CD14-positive monocyte (primary cell): ENCODE data around the gene TRIM65. TPM values are rescaled to one million over a fixed set of nuclear protein-coding genes. Genes with fewer than 3 reads are reported as not detected.

Experiments
- DNase-seq, 3 donors: peaks; one replicate each; pipeline ENCODE4 v3.0.0-alpha.2; 2011 to 2022
- H2AFZ ChIP-seq: 2 replicates; pipeline ENCODE4 v1.6.0; 2012; ENCODE audit warnings: mild to moderate bottlenecking, low read depth, low read length, inconsistent platforms; ENCODE audit not compliant: insufficient read depth, poor library complexity, severe bottlenecking
- H3K27ac ChIP-seq, 2 donors: 1 replicate in 1 of 2; 2 replicates in 1 of 2; pipeline ENCODE4 v1.5.1; 2012 to 2013; ENCODE audit warnings: low read length in 2 of 2, control low read depth in 1 of 2, inconsistent platforms in 1 of 2, low read depth in 1 of 2, mild to moderate bottlenecking in 1 of 2
- H3K27me3 ChIP-seq, 2 donors: one replicate each; pipeline versions ENCODE4 v1.6.0 to v1.6.1; 2011 to 2013; ENCODE audit warnings: low read length in 2 of 2; ENCODE audit not compliant: control insufficient read depth in 2 of 2, insufficient read depth in 2 of 2
- H3K36me3 ChIP-seq, 2 donors: replicated peaks in 1 of 2; 1 replicate in 1 of 2; 2 replicates in 1 of 2; pipeline versions ENCODE4 v1.5.1 to v1.6.1; 2012 to 2013; ENCODE audit warnings: low read length in 2 of 2, control low read depth in 1 of 2, inconsistent platforms in 1 of 2, mild to moderate bottlenecking in 1 of 2; ENCODE audit not compliant: insufficient read depth in 2 of 2, control insufficient read depth in 1 of 2
- H3K4me1 ChIP-seq, 2 donors: 1 replicate in 1 of 2; 2 replicates in 1 of 2; pipeline versions ENCODE4 v1.5.1 to v1.6.1; 2012 to 2013; ENCODE audit warnings: low read length in 2 of 2, control low read depth in 1 of 2, inconsistent platforms in 1 of 2, mild to moderate bottlenecking in 1 of 2, moderate library complexity in 1 of 2; ENCODE audit not compliant: insufficient read depth in 2 of 2, control insufficient read depth in 1 of 2
- H3K4me2 ChIP-seq: replicated peaks from 2 replicates; pipeline ENCODE3; 2012; ENCODE audit warnings: low read length, moderate library complexity, mild to moderate bottlenecking; ENCODE audit not compliant: poor library complexity, severe bottlenecking; ENCODE audit errors: extremely low read depth
- H3K4me3 ChIP-seq, 3 experiments: fragments of 200-600 bp in 1 of 3; sonication (generic) in 1 of 3; replicated peaks in 1 of 3; 1 replicate in 2 of 3; 2 replicates in 1 of 3; pipeline ENCODE4 v1.5.1; 2011 to 2013; ENCODE audit warnings: low read length in 3 of 3, mild to moderate bottlenecking in 3 of 3, control low read depth in 2 of 3, low read depth in 2 of 3, inconsistent platforms in 1 of 3, moderate library complexity in 1 of 3
- H3K79me2 ChIP-seq: 2 replicates; pipeline ENCODE4 v1.6.0; 2012; ENCODE audit warnings: mild to moderate bottlenecking, control low read depth, inconsistent platforms, low read length, moderate library complexity; ENCODE audit not compliant: insufficient read depth
- H3K9ac ChIP-seq: 2 replicates; pipeline ENCODE4 v1.6.0; 2017; ENCODE audit warnings: low read length, mild to moderate bottlenecking; ENCODE audit not compliant: insufficient read depth, poor library complexity, severe bottlenecking
- H3K9me3 ChIP-seq, 2 donors: replicated peaks in 1 of 2; 1 replicate in 1 of 2; 2 replicates in 1 of 2; pipeline versions ENCODE4 v1.5.1 to v1.6.1; 2012 to 2013; ENCODE audit warnings: low read length in 2 of 2, control low read depth in 1 of 2; ENCODE audit not compliant: control insufficient read depth in 1 of 2, insufficient read depth in 1 of 2
- H4K20me1 ChIP-seq: 2 replicates; pipeline ENCODE4 v1.6.0; 2012; ENCODE audit warnings: mild to moderate bottlenecking, low read length, control low read depth, moderate library complexity; ENCODE audit not compliant: insufficient read depth
- H3K27ac Mint-ChIP-seq, 7 donors: one replicate each; pipeline ENCODE4 v1.8.0; 2020; ENCODE audit warnings: mild to moderate bottlenecking in 7 of 7, mixed read lengths in 7 of 7, moderate library complexity in 6 of 7, inconsistent platforms in 2 of 7
- H3K27me3 Mint-ChIP-seq, 3 donors: one replicate each; pipeline ENCODE4 v1.8.0; 2021 to 2022; ENCODE audit warnings: low read depth in 3 of 3, mild to moderate bottlenecking in 3 of 3, mixed read lengths in 3 of 3, moderate library complexity in 3 of 3, inconsistent platforms in 1 of 3
- H3K36me3 Mint-ChIP-seq, 2 donors: one replicate each; pipeline ENCODE4 v1.8.0; 2020; ENCODE audit warnings: mixed read lengths in 2 of 2, inconsistent platforms in 1 of 2, mild to moderate bottlenecking in 1 of 2
- H3K4me1 Mint-ChIP-seq: one replicate; pipeline ENCODE4 v1.8.0; 2020; ENCODE audit warnings: mild to moderate bottlenecking, mixed read lengths
- H3K4me3 Mint-ChIP-seq, 2 donors: one replicate each; pipeline ENCODE4 v1.8.0; 2020; ENCODE audit warnings: mild to moderate bottlenecking in 2 of 2, mixed read lengths in 2 of 2, moderate library complexity in 1 of 2
- H3K9me3 Mint-ChIP-seq, 7 donors: one replicate each; pipeline ENCODE4 v1.8.0; 2020 to 2022; ENCODE audit warnings: mixed read lengths in 7 of 7, mild to moderate bottlenecking in 6 of 7, moderate library complexity in 6 of 7, inconsistent platforms in 2 of 7
- WGBS: methylation state at CpG from one replicate; pipeline ENCODE4 v1.1.5; 2013; ENCODE audit warnings: missing lambda C conversion rate; ENCODE audit not compliant: insufficient coverage; 5-methylcytosine and 5-hydroxymethylcytosine counted together
- intact Hi-C, 2 donors: fragments of 100-400 bp; cut with micrococcal nuclease; formaldehyde crosslinking; loops; one replicate each; pipeline versions ENCODE4 v1.15.0 to v1.15.1; 2023
- polyA plus RNA-seq, 3 donors: library from polyadenylated mRNA; depleted of rRNA in 1 of 3; unstranded in 2 of 3; stranded (reverse) in 1 of 3; fragments of 300-500 nt in 2 of 3; fragments of >200 nt in 1 of 3; fragmentation: Illumina TruSeq in 2 of 3; gene quantifications; 1 replicate in 2 of 3; 2 replicates in 1 of 3; pipeline ENCODE4 v1.2.3, GENCODE V29; 2012 to 2021
- TF ChIP-seq, protein P1 (sequence below): fragments of 200-600 bp; IDR thresholded peaks from one replicate; pipeline ENCODE4 v1.8.0; 2022; ENCODE audit warnings: antibody characterized with exemption, mild to moderate bottlenecking

TRIM65 gene
- polyA plus RNA-seq, 3 donors, result 5.6 to 10.4 (median 5.9) TPM

DNA sequence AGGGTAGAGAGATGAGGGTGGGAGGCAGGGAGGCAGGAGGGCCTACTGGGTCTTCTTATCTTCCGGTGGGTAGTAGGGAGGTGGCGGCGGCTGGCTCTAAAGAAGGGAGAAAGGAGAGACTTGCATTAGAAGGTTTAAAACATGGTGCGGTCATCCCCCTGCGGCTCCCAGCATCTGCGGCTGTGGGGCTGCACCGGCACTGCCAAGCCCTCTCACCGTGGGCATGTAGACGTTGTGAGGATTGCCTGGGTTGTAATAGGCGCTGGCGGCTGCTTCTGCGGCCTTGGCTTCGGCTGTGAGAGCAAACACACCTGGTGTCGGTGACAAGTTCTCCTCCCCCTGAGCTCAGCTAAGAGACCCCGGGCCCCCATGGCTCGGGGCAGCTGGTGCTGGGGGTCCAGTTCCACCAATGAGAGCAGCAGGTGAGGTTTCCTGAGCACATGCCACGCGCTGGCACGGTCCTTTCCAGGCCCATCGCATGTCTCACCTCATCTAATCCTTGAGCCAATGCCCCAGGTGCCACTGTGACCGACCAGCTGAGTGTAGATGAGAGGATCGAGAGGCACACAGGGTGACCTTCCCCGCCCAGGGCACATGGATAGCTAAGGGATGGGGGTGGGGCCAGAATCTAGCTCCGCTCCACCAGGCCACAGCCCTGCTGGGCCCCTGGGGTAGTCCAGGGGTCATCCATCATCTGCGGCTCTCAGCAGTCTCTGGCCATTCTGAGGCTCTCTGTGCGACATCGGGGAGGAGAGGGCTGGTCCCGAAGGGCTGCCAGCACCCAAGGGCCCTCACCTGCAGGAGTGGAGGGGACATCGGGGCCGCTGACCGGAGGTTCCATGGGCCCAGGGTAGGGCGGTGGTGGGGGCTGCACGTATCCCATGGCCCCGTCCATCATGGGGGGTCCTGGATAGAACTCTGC is 49.8 kb downstream of the TRIM65 start:
- Histone ChIP-seq H3K9me3 (no peaks in the 10 kb centered on the region), H3K4me1 (peaks cover 33 to 52% of the 10 kb centered on the region in 2 donors), H3K27me3 (no peaks in the 10 kb centered on the region), H3K4me3 (no peak overlapping the region), H3K9ac (no peak overlapping the region), H2AFZ (no peak overlapping the region), H3K4me2 (no peak overlapping the region), H3K36me3 (peaks cover 62 to 70% of the 10 kb centered on the region in 2 donors), H3K79me2 (peaks cover 37% of the 10 kb centered on the region), H4K20me1 (peaks cover 77% of the 10 kb centered on the region), H3K27ac (peak overlapping the region; percentile 87)
- WGBS, result 96% methylated on average over 30 of the region's 34 CpGs
- no peaks in the 10 kb centered on the region for H3K9me3 Mint-ChIP-seq
- TF ChIP-seq, protein P1, sequence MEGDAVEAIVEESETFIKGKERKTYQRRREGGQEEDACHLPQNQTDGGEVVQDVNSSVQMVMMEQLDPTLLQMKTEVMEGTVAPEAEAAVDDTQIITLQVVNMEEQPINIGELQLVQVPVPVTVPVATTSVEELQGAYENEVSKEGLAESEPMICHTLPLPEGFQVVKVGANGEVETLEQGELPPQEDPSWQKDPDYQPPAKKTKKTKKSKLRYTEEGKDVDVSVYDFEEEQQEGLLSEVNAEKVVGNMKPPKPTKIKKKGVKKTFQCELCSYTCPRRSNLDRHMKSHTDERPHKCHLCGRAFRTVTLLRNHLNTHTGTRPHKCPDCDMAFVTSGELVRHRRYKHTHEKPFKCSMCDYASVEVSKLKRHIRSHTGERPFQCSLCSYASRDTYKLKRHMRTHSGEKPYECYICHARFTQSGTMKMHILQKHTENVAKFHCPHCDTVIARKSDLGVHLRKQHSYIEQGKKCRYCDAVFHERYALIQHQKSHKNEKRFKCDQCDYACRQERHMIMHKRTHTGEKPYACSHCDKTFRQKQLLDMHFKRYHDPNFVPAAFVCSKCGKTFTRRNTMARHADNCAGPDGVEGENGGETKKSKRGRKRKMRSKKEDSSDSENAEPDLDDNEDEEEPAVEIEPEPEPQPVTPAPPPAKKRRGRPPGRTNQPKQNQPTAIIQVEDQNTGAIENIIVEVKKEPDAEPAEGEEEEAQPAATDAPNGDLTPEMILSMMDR, result no peak
- H3K4me3 Mint-ChIP-seq, result no peak overlapping the region
- peaks cover 60 to 70% of the 10 kb centered on the region in 2 donors for H3K36me3 Mint-ChIP-seq
- intact Hi-C loops, result loop anchor here (5.0 to 10.0 kb wide), 2 partner anchors 70 to 182 kb away; partner anchors contain the start of genes RECQL5 (in 1 of the 2) and SAP30BP (in 1 of the 2)
- no peak for DNase-seq
- H3K27me3 Mint-ChIP-seq, result no peaks in the 10 kb centered on the region
- peak overlapping the region in 4 of 7 donors; percentile 36 to 91 (median 72) for H3K27ac Mint-ChIP-seq
- peaks cover 23% of the 10 kb centered on the region for H3K4me1 Mint-ChIP-seq

DNA sequence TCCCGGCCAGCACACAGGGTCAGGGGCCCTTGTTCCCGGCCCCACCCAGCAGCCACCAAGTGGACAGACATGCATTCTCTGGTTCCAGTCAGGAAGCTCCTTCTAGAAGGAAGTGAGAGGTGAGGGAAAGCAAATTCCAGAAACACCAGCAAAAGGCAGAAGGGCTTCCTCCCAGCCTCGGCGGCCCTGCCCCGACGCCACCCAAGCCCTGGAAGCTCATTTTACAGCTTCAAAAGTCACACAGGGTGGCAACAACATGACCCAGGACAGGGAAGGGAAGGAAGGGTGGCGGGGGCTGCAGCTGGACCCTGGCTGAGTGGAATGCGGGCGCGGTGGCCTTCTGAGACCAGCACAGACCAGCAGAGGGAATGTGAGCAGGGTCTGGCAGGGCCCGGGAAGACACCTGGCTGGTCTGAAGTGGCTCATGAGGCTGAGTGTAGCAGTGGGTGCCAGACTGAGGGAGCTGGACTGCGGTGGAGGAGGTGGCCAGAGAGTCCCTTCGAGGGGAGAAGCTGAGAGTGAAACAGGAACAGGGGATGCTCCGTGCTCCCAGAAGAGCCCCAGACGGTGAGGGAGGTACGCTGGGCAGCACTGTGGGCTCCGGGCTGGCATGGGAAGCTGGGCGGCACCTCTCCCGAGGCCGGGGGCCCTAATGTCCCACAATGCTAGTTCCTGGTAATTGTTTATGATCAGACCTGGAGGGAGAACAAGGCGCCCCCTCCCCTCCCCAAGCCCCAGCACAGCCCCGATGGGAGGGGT is 50.6 kb downstream of the TRIM65 start:
- peak overlapping the region; percentile 5 for H3K4me2 ChIP-seq
- H2AFZ ChIP-seq, result no peak overlapping the region
- no peaks in the 10 kb centered on the region for H3K9me3 Mint-ChIP-seq
- no peaks in the 10 kb centered on the region for H3K9me3 ChIP-seq
- H3K27me3 ChIP-seq, result no peaks in the 10 kb centered on the region
- H3K4me3 Mint-ChIP-seq, result peak overlapping the region in 1 of 2 donors; percentile 37
- H3K4me1 Mint-ChIP-seq, result peaks cover 23% of the 10 kb centered on the region
- H3K27ac Mint-ChIP-seq, result peak overlapping the region; percentile 69 to 91 (median 88)
- peaks cover 33% of the 10 kb centered on the region for H3K79me2 ChIP-seq
- TF ChIP-seq, protein P1, result no peak
- no peaks in the 10 kb centered on the region for H3K27me3 Mint-ChIP-seq
- H3K36me3 Mint-ChIP-seq, result peaks cover 55 to 68% of the 10 kb centered on the region in 2 donors
- intact Hi-C loops, result loop anchor here (5.0 to 10.0 kb wide), 2 partner anchors 69 to 181 kb away; partner anchors contain the start of genes RECQL5 (in 1 of the 2) and SAP30BP (in 1 of the 2)
- H3K4me1 ChIP-seq, result peaks cover 33 to 52% of the 10 kb centered on the region in 2 donors
- H4K20me1 ChIP-seq, result peaks cover 70% of the 10 kb centered on the region
- no peak overlapping the region for H3K4me3 ChIP-seq
- peak overlapping the region; percentile 87 for H3K27ac ChIP-seq
- H3K36me3 ChIP-seq, result peaks cover 57 to 65% of the 10 kb centered on the region in 2 donors
- 62% methylated on average over 15 of the region's 22 CpGs for WGBS
- no peak overlapping the region for H3K9ac ChIP-seq
- DNase-seq, result no peak
